H9 (cell line): Measurements from ENCODE around the gene WDR33. TPM values are rescaled to one million over a fixed set of nuclear protein-coding genes. Genes with fewer than 3 reads are reported as not detected.

Experiments
- DNase-seq: peaks from one replicate; pipeline ENCODE4 v3.0.0-alpha.2; 2017
- H2AFZ ChIP-seq: one replicate; pipeline ENCODE4 v1.6.1; 2013; ENCODE audit warnings: mild to moderate bottlenecking, low read length, control low read depth, moderate library complexity
- H2AK5ac ChIP-seq: 2 replicates; pipeline ENCODE4 v1.6.1; 2013; ENCODE audit warnings: low read length, control low read depth, mixed read lengths; ENCODE audit not compliant: insufficient read length
- H2BK120ac ChIP-seq: one replicate; pipeline ENCODE4 v1.6.1; 2013; ENCODE audit warnings: low read depth, mild to moderate bottlenecking, low read length, control low read depth, inconsistent platforms; ENCODE audit not compliant: poor library complexity, severe bottlenecking
- H2BK12ac ChIP-seq: 2 replicates; pipeline ENCODE4 v1.6.1; 2013; ENCODE audit warnings: low read length, control low read depth, mixed read lengths, low read depth; ENCODE audit not compliant: insufficient read length
- H2BK15ac ChIP-seq: 2 replicates; pipeline ENCODE4 v1.6.1; 2013; ENCODE audit warnings: low read depth, low read length, control low read depth
- H2BK20ac ChIP-seq: one replicate; pipeline ENCODE4 v1.6.1; 2013; ENCODE audit warnings: low read depth, mild to moderate bottlenecking, low read length, control low read depth, inconsistent platforms; ENCODE audit not compliant: poor library complexity, severe bottlenecking
- H2BK5ac ChIP-seq: 2 replicates; pipeline ENCODE4 v1.6.1; 2013; ENCODE audit warnings: low read length, control low read depth, mixed read lengths; ENCODE audit not compliant: insufficient read length
- H3K14ac ChIP-seq: 2 replicates; pipeline ENCODE4 v1.6.1; 2013; ENCODE audit warnings: low read length, control low read depth; ENCODE audit not compliant: insufficient read depth
- H3K18ac ChIP-seq: 2 replicates; pipeline ENCODE4 v1.6.1; 2013; ENCODE audit warnings: low read depth, mild to moderate bottlenecking, mixed read lengths, low read length, control low read depth; ENCODE audit not compliant: insufficient read length
- H3K23ac ChIP-seq: 2 replicates; pipeline ENCODE4 v1.6.1; 2013; ENCODE audit warnings: low read length, control low read depth, mixed read lengths, low read depth; ENCODE audit not compliant: insufficient read length
- H3K23me2 ChIP-seq: 2 replicates; pipeline ENCODE4 v1.6.1; 2013; ENCODE audit warnings: low read depth, mild to moderate bottlenecking, mixed read lengths, low read length, control low read depth; ENCODE audit not compliant: insufficient read length, poor library complexity, severe bottlenecking
- H3K27ac ChIP-seq: 2 replicates; pipeline ENCODE4 v1.5.1; 2013; ENCODE audit warnings: low read length, control low read depth, mixed read lengths, low read depth; ENCODE audit not compliant: insufficient read length
- H3K27me3 ChIP-seq: 2 replicates; pipeline ENCODE4 v1.6.1; 2013; ENCODE audit warnings: low read length, control low read depth, inconsistent platforms; ENCODE audit not compliant: insufficient read depth
- H3K4ac ChIP-seq: 2 replicates; pipeline ENCODE4 v1.6.1; 2013; ENCODE audit warnings: low read depth, mild to moderate bottlenecking, control low read depth, inconsistent platforms, low read length, moderate library complexity
- H3K4me1 ChIP-seq: 2 replicates; pipeline ENCODE4 v1.6.1; 2013; ENCODE audit warnings: low read length, control low read depth, inconsistent platforms; ENCODE audit not compliant: insufficient read depth
- H3K4me2 ChIP-seq: 2 replicates; pipeline ENCODE4 v1.6.1; 2013; ENCODE audit warnings: low read length, control low read depth, mixed read lengths; ENCODE audit not compliant: insufficient read length, insufficient read depth
- H3K56ac ChIP-seq: 2 replicates; pipeline ENCODE4 v1.6.1; 2013; ENCODE audit warnings: low read depth, mild to moderate bottlenecking, mixed read lengths, low read length, control low read depth; ENCODE audit not compliant: insufficient read length
- H3K79me1 ChIP-seq: 2 replicates; pipeline ENCODE4 v1.6.1; 2013; ENCODE audit warnings: low read depth, mild to moderate bottlenecking, moderate library complexity, low read length, control low read depth, inconsistent platforms; ENCODE audit not compliant: insufficient read depth, poor library complexity, severe bottlenecking
- H3K79me2 ChIP-seq: 2 replicates; pipeline ENCODE4 v1.6.1; 2013; ENCODE audit warnings: low read length, control low read depth, inconsistent platforms; ENCODE audit not compliant: insufficient read depth
- H3K9ac ChIP-seq: 2 replicates; pipeline ENCODE4 v1.6.1; 2013; ENCODE audit warnings: low read length, control low read depth, mixed read lengths; ENCODE audit not compliant: insufficient read length; ENCODE audit errors: extremely low read depth
- H3K9me3 ChIP-seq: one replicate; pipeline ENCODE4 v1.6.1; 2013; ENCODE audit warnings: low read depth, low read length, inconsistent platforms; ENCODE audit not compliant: control insufficient read depth
- H3T11ph ChIP-seq: one replicate; pipeline ENCODE4 v1.6.1; 2013; ENCODE audit warnings: mild to moderate bottlenecking, low read length, control low read depth, inconsistent platforms
- H4K20me1 ChIP-seq: one replicate; pipeline ENCODE4 v1.6.1; 2013; ENCODE audit not compliant: control insufficient read depth, insufficient read length, insufficient read depth
- H4K5ac ChIP-seq: 2 replicates; pipeline ENCODE4 v1.6.1; 2013; ENCODE audit warnings: low read depth, mild to moderate bottlenecking, mixed read lengths, low read length, control low read depth; ENCODE audit not compliant: insufficient read length
- H4K8ac ChIP-seq: replicated peaks from 2 replicates; pipeline ENCODE4 v1.6.1; 2013; ENCODE audit warnings: low read length, control low read depth, mixed read lengths, low read depth; ENCODE audit not compliant: insufficient read length
- H4K91ac ChIP-seq: 2 replicates; pipeline ENCODE4 v1.6.1; 2013; ENCODE audit warnings: low read depth, mild to moderate bottlenecking, moderate library complexity, mixed read lengths, low read length, control low read depth; ENCODE audit not compliant: insufficient read length
- H3K27ac Mint-ChIP-seq, 3 experiments: 2 replicates in 2 of 3; 3 replicates in 1 of 3; pipeline ENCODE4 v1.8.0; 2020 to 2021; ENCODE audit warnings: mixed read lengths in 3 of 3, mild to moderate bottlenecking in 1 of 3, moderate library complexity in 1 of 3
- H3K27me3 Mint-ChIP-seq: 2 replicates; pipeline ENCODE4 v1.8.0; 2021; ENCODE audit warnings: low read depth, mild to moderate bottlenecking, moderate library complexity, mixed read lengths
- H3K36me3 Mint-ChIP-seq, 3 experiments: 2 replicates in 2 of 3; 3 replicates in 1 of 3; pipeline ENCODE4 v1.8.0; 2020 to 2021; ENCODE audit warnings: low read depth in 3 of 3, mixed read lengths in 3 of 3; ENCODE audit not compliant: insufficient read depth in 1 of 3
- H3K4me1 Mint-ChIP-seq, 2 experiments: 2 replicates each; pipeline ENCODE4 v1.8.0; 2020; ENCODE audit warnings: mixed read lengths in 2 of 2
- H3K4me3 Mint-ChIP-seq, 2 experiments: 2 replicates in 1 of 2; 3 replicates in 1 of 2; pipeline ENCODE4 v1.8.0; 2020 to 2021; ENCODE audit warnings: mild to moderate bottlenecking in 2 of 2, mixed read lengths in 2 of 2, moderate library complexity in 1 of 2
- H3K9me3 Mint-ChIP-seq, 2 experiments: 2 replicates in 1 of 2; 3 replicates in 1 of 2; pipeline ENCODE4 v1.8.0; 2020; ENCODE audit warnings: mild to moderate bottlenecking in 2 of 2, mixed read lengths in 2 of 2, moderate library complexity in 1 of 2
- CTCF ChIP-seq: fragments of 200-600 bp; sonication (generic); conservative IDR thresholded peaks from 3 replicates; pipeline ENCODE4 v1.8.0; 2021; ENCODE audit warnings: antibody characterized with exemption, mild to moderate bottlenecking
- WGBS: extraction: QIAGEN DNeasy Blood & Tissue Kit; methylation state at CpG from one replicate; pipeline ENCODE4 v1.1.7; 2013; ENCODE audit warnings: missing lambda C conversion rate, low lambda C conversion rate, mixed read lengths; ENCODE audit not compliant: insufficient read length; ENCODE audit errors: extremely low coverage; 5-methylcytosine and 5-hydroxymethylcytosine counted together
- total RNA-seq: library from RNA; stranded (reverse); gene quantifications from 2 replicates; pipeline ENCODE4 v1.2.1, GENCODE V29; 2021

The WDR33 gene
- total RNA-seq, 1 experiment from 2014 or later: 86.0 TPM

- Histone ChIP-seq H4K20me1 (no peaks in the 10 kb centered on the region), H3K9ac (no peak overlapping the region), H2BK20ac (no peak overlapping the region), H4K8ac (no peak overlapping the region), H2AFZ (no peak overlapping the region), H3K4me2 (no peak overlapping the region), H3K9me3 (no peaks in the 10 kb centered on the region), H3K79me2 (no peaks in the 10 kb centered on the region), H2BK5ac (no peak overlapping the region), H2BK15ac (no peak overlapping the region), H3K27me3 (no peaks in the 10 kb centered on the region), H3K4ac (no peak overlapping the region), H3K4me1 (no peaks in the 10 kb centered on the region), H2BK120ac (no peak overlapping the region), H3K27ac (no peak overlapping the region), H3K56ac (no peak overlapping the region), H4K5ac (no peak overlapping the region), H2AK5ac (no peak overlapping the region), H3K14ac (no peak overlapping the region), H3K18ac (no peak overlapping the region), H4K91ac (no peak overlapping the region), H3K79me1 (no peaks in the 10 kb centered on the region), H3K23ac (no peak overlapping the region), H3T11ph (no peak overlapping the region), H3K23me2 (no peaks in the 10 kb centered on the region), H2BK12ac (no peak overlapping the region)
- no peak for TF ChIP-seq CTCF
- H3K27ac Mint-ChIP-seq: no peak overlapping the region
- no peaks in the 10 kb centered on the region for H3K9me3 Mint-ChIP-seq
- H3K4me3 Mint-ChIP-seq: no peak overlapping the region
- H3K4me1 Mint-ChIP-seq: no peaks in the 10 kb centered on the region
- no CpG with 5 or more reads among the region's 2 CpGs for WGBS
- no peak for DNase-seq
- H3K36me3 Mint-ChIP-seq: peaks cover 2 to 32% (median 18%) of the 10 kb centered on the region in 3 experiments; a peak in 5 of 7 replicates
- H3K27me3 Mint-ChIP-seq: no peaks in the 10 kb centered on the region
Measured at GRCh38 chr2:127735044-127735443, 75.9 kb downstream of the WDR33 start.
